HG03469 (cell line): Measurements from ENCODE around the gene STRBP.
"Not testable (repeated sequence)": the region's sequence is repeated elsewhere in the genome, so short reads cannot be mapped to it uniquely, and the experiment has no call there.

Experiments used
- ATAC-seq: cut with Tn5 transposase; IDR thresholded peaks from one replicate; pipeline ENCODE4 v1.9.1; 2021; ENCODE audit warnings: mild to moderate bottlenecking, moderate library complexity, moderate number of reproducible peaks; ENCODE audit not compliant: unreplicated experiment

The STRBP gene

GRCh38 chr9:123283455-123283854 is 15.1 kb upstream of the STRBP start:
- ATAC-seq: no peak

GRCh38 chr9:123283048-123283408 is 14.6 kb upstream of the STRBP start:
- ATAC-seq: no peak

GRCh38 chr9:123282362-123283047 is 14.1 kb upstream of the STRBP start:
- ATAC-seq: no peak

- ATAC-seq: no peak
Measured at GRCh38 chr9:123281659-123282350, 13.4 kb upstream of the STRBP start.

GRCh38 chr9:123278879-123279493 is 10.6 kb upstream of the STRBP start:
- not testable (repeated sequence) for ATAC-seq

- no peak for ATAC-seq
Measured at GRCh38 chr9:123278361-123278760, 10.0 kb upstream of the STRBP start.

GRCh38 chr9:123276551-123276950 is 8.2 kb upstream of the STRBP start:
- ATAC-seq: no peak

- ATAC-seq: not testable (repeated sequence)
Measured at GRCh38 chr9:123271133-123271532, 2.7 kb upstream of the STRBP start.

- no peak for ATAC-seq
Measured at GRCh38 chr9:123269281-123269680, 895 bp upstream of the STRBP start.

- ATAC-seq: no peak
Measured at GRCh38 chr9:123268199-123268464, 254 bp downstream of the STRBP start.

- ATAC-seq: no peak
Measured at GRCh38 chr9:123267481-123268198, 746 bp downstream of the STRBP start.

GRCh38 chr9:123266655-123267399 is 1.6 kb downstream of the STRBP start:
- no peak for ATAC-seq

GRCh38 chr9:123265833-123266232 is 2.6 kb downstream of the STRBP start:
- no peak for ATAC-seq

- no peak for ATAC-seq
Measured at GRCh38 chr9:123263227-123263626, 5.2 kb downstream of the STRBP start.

GRCh38 chr9:123262338-123262737 is 6.0 kb downstream of the STRBP start:
- ATAC-seq: no peak

- no peak for ATAC-seq
Measured at GRCh38 chr9:123261006-123261677, 7.2 kb downstream of the STRBP start.

- ATAC-seq: no peak
Measured at GRCh38 chr9:123260340-123260739, 8.0 kb downstream of the STRBP start.

- no peak for ATAC-seq
Measured at GRCh38 chr9:123257276-123257675, 11.1 kb downstream of the STRBP start.

- no peak for ATAC-seq
Measured at GRCh38 chr9:123255718-123256117, 12.7 kb downstream of the STRBP start.

- no peak for ATAC-seq
Measured at GRCh38 chr9:123253204-123253603, 15.2 kb downstream of the STRBP start.

GRCh38 chr9:123251741-123252140 is 16.6 kb downstream of the STRBP start:
- ATAC-seq: no peak
